ENCODE measurements around the gene ELAPOR1. TPM values are rescaled to one million over a fixed set of nuclear protein-coding genes. Genes with fewer than 3 reads are reported as not detected.

The ELAPOR1 gene
- total and polyA plus RNA-seq, 4 donors, result 0.13 to 0.42 (median 0.17) TPM; not detected in 1

DNA sequence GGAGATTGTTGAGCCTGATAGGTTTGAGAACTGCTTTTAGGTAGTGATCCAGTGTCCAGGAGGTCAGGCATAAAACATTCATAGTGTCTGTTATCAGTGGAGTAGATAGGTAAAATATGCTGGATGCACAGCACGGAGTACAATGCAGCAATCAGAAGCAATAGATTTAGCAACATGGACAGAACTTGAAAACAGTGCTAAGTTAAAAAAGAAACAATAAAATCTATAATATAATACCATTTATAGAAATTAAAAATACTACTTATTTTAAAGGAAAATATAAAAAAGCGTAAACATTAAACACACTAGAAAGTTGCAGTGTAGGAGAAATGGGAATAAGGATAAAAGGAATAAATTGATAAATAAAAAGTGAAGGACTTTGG is 34.7 kb upstream of the ELAPOR1 start:
- WGBS, result 95% methylated on average over 2 of the region's 2 CpGs
- TF ChIP-seq, protein P1, sequence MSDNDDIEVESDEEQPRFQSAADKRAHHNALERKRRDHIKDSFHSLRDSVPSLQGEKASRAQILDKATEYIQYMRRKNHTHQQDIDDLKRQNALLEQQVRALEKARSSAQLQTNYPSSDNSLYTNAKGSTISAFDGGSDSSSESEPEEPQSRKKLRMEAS (IDR thresholded peaks at IDR 0.05), result no peak
- TF ChIP-seq FOXA1 (IDR thresholded peaks at IDR 0.05), result no peak
- no peak for TF ChIP-seq HNF4A (conservative IDR thresholded peaks at IDR 0.05)
- TF ChIP-seq REST (IDR thresholded peaks at IDR 0.05), result no peak
- no peak for TF ChIP-seq TAF1 (conservative IDR thresholded peaks at IDR 0.05)
- TF ChIP-seq, protein P2, sequence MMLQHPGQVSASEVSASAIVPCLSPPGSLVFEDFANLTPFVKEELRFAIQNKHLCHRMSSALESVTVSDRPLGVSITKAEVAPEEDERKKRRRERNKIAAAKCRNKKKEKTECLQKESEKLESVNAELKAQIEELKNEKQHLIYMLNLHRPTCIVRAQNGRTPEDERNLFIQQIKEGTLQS (IDR thresholded peaks at IDR 0.05), result no peak
- no peak for TF ChIP-seq NR2F2 (IDR thresholded peaks at IDR 0.05)
- no peak for TF ChIP-seq RXRA (IDR thresholded peaks at IDR 0.05)
- no peak for TF ChIP-seq GABPA (IDR thresholded peaks at IDR 0.05 in 1 of 2, conservative IDR thresholded peaks at IDR 0.05 in 1 of 2)
- no peak for TF ChIP-seq HNF4G (IDR thresholded peaks at IDR 0.05)
- TF ChIP-seq EGR1 (IDR thresholded peaks at IDR 0.05; ENCODE audit: low read depth in 2 of 2), result no peak
- no peak for TF ChIP-seq SP1 (IDR thresholded peaks at IDR 0.05)
- TF ChIP-seq RAD21 (IDR thresholded peaks at IDR 0.05), result no peak
- TF ChIP-seq FOXA2 (IDR thresholded peaks at IDR 0.05), result no peak
- no peak overlapping the region for H3K27ac ChIP-seq (ENCODE audit: low read depth in 1 of 2, low read length in 2 of 2)
- H3K9ac ChIP-seq (ENCODE audit: low read depth in 1 of 2, low read length in 2 of 2), result no peak overlapping the region
- no peak for DNase-seq (ENCODE audit: low spot score)
- H3K36me3 ChIP-seq (ENCODE audit: control insufficient read depth in 4 of 4, insufficient read depth in 3 of 4, low read depth in 1 of 4, low read length in 3 of 4), result no peaks in the 10 kb centered on the region
- no peaks in the 10 kb centered on the region for H3K27me3 ChIP-seq (ENCODE audit: control insufficient read depth in 4 of 4, insufficient read depth in 4 of 4, low read length in 3 of 4)
- H3K9me3 ChIP-seq (ENCODE audit: control insufficient read depth in 4 of 4, low read length in 3 of 4), result no peaks in the 10 kb centered on the region
- no peak overlapping the region for H3K4me3 ChIP-seq (ENCODE audit: low read depth in 1 of 3, low read length in 3 of 3)
- H3K4me1 ChIP-seq (ENCODE audit: control insufficient read depth in 4 of 4, insufficient read depth in 4 of 4, low read length in 3 of 4), result peaks cover 0 to 8% (median 7%) of the 10 kb centered on the region in 4 donors

DNA sequence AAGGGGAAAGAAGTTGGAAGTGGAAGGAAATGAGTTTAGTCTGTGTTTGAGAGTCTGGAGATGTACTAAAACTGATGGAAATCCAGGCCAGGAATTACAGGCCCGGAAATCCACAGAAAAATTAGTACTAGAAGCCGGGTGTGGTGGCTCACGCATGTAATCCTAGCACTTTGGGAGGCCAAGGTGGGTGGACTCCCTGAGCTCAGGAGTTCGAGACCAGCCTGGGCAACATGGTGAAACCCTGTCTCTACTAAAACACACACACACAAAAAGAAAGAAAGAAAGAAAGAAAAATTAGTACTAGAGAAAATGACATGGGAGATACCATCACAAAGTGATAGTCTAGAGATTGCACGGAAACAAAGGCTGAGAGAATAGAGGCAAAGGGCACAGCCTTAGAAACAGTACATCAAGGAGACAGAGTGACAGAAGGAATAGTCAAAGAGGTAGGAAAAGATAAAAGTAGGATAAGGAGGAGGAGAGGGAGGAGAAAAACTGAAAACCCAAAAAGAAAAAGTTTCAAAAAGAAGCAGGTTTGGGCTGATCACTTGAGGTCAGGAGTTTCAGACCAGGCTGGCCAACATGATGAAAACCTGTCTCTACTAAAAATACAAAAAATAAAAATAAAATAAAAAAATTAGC is 33.4 kb upstream of the ELAPOR1 start:
- Histone ChIP-seq H3K27me3 (ENCODE audit: control insufficient read depth in 4 of 4, insufficient read depth in 4 of 4, low read length in 3 of 4) (no peaks in the 10 kb centered on the region), H3K4me3 (ENCODE audit: low read depth in 1 of 3, low read length in 3 of 3) (no peak overlapping the region), H3K4me1 (ENCODE audit: control insufficient read depth in 4 of 4, insufficient read depth in 4 of 4, low read length in 3 of 4) (no peaks in the 10 kb centered on the region), H3K9me3 (ENCODE audit: control insufficient read depth in 4 of 4, low read length in 3 of 4) (no peaks in the 10 kb centered on the region), H3K27ac (ENCODE audit: low read depth in 1 of 2, low read length in 2 of 2) (no peak overlapping the region), H3K9ac (ENCODE audit: low read depth in 1 of 2, low read length in 2 of 2) (no peak overlapping the region), H3K36me3 (ENCODE audit: control insufficient read depth in 4 of 4, insufficient read depth in 3 of 4, low read depth in 1 of 4, low read length in 3 of 4) (no peaks in the 10 kb centered on the region)
- no peak for DNase-seq (ENCODE audit: low spot score)
- TF ChIP-seq, protein P1 (IDR thresholded peaks at IDR 0.05), result no peak
- TF ChIP-seq NR2F2 (IDR thresholded peaks at IDR 0.05), result no peak
- no peak for TF ChIP-seq HNF4G (IDR thresholded peaks at IDR 0.05)
- no peak for TF ChIP-seq HNF4A (conservative IDR thresholded peaks at IDR 0.05)
- no peak for TF ChIP-seq ZBTB33 (IDR thresholded peaks at IDR 0.05)
- TF ChIP-seq, protein P3, sequence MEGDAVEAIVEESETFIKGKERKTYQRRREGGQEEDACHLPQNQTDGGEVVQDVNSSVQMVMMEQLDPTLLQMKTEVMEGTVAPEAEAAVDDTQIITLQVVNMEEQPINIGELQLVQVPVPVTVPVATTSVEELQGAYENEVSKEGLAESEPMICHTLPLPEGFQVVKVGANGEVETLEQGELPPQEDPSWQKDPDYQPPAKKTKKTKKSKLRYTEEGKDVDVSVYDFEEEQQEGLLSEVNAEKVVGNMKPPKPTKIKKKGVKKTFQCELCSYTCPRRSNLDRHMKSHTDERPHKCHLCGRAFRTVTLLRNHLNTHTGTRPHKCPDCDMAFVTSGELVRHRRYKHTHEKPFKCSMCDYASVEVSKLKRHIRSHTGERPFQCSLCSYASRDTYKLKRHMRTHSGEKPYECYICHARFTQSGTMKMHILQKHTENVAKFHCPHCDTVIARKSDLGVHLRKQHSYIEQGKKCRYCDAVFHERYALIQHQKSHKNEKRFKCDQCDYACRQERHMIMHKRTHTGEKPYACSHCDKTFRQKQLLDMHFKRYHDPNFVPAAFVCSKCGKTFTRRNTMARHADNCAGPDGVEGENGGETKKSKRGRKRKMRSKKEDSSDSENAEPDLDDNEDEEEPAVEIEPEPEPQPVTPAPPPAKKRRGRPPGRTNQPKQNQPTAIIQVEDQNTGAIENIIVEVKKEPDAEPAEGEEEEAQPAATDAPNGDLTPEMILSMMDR (IDR thresholded peaks at IDR 0.05; ENCODE audit: low read depth, low read length, missing input control), result no peak
- TF ChIP-seq YY1 (IDR thresholded peaks at IDR 0.05), result no peak
- TF ChIP-seq, protein P2 (IDR thresholded peaks at IDR 0.05), result no peak
- TF ChIP-seq JUND (IDR thresholded peaks at IDR 0.05), result no peak
- TF ChIP-seq TAF1 (conservative IDR thresholded peaks at IDR 0.05), result no peak
- TF ChIP-seq GABPA (IDR thresholded peaks at IDR 0.05 in 1 of 2, conservative IDR thresholded peaks at IDR 0.05 in 1 of 2), result no peak
- no peak for TF ChIP-seq REST (IDR thresholded peaks at IDR 0.05)
- TF ChIP-seq RAD21 (IDR thresholded peaks at IDR 0.05), result no peak
- no peak for TF ChIP-seq EGR1 (IDR thresholded peaks at IDR 0.05; ENCODE audit: low read depth in 2 of 2)
- TF ChIP-seq SP1 (IDR thresholded peaks at IDR 0.05), result no peak
- TF ChIP-seq FOXA1 (IDR thresholded peaks at IDR 0.05), result no peak
- no peak for TF ChIP-seq RXRA (IDR thresholded peaks at IDR 0.05)
- no peak for TF ChIP-seq FOXA2 (IDR thresholded peaks at IDR 0.05)
- 85% methylated on average over 5 of the region's 5 CpGs for WGBS

Measured in liver (tissue), 9 donors.